ENCODE results near the gene DIAPH2.

Gene DIAPH2

GRCh38 chrX:96685210-96686099 is 813 bp downstream of the DIAPH2 start:
- DNase-seq (ENCODE audit: low read depth): peak; percentile 90
- peak overlapping the region; percentile 84 for H3K4me3 ChIP-seq (ENCODE audit: low read depth, low read length)
- TF ChIP-seq CTCF (IDR thresholded peaks at IDR 0.05; ENCODE audit: low read depth, low read length) (no peak), MYC (IDR thresholded peaks at IDR 0.05; ENCODE audit: low read depth, low read length) (no peak; the same call in 1 of the 2 replicates), POLR2A (IDR thresholded peaks at IDR 0.05; ENCODE audit: extremely low read depth, insufficient read length) (peak; percentile 16), MAX (IDR thresholded peaks at IDR 0.05; ENCODE audit: low read depth, low read length) (peak; percentile 47)

- H3K4me3 ChIP-seq (ENCODE audit: low read depth, low read length): peak overlapping the region; percentile 38
- DNase-seq (ENCODE audit: low read depth): no peak
- no peak for TF ChIP-seq MAX (IDR thresholded peaks at IDR 0.05; ENCODE audit: low read depth, low read length)
- no peak for TF ChIP-seq CTCF (IDR thresholded peaks at IDR 0.05; ENCODE audit: low read depth, low read length)
Measured at GRCh38 chrX:96687776-96688175, 3.1 kb downstream of the DIAPH2 start.

- H3K4me3 ChIP-seq (ENCODE audit: low read depth, low read length): no peak overlapping the region
- TF ChIP-seq CTCF (IDR thresholded peaks at IDR 0.05; ENCODE audit: low read depth, low read length) (no peak), MAX (IDR thresholded peaks at IDR 0.05; ENCODE audit: low read depth, low read length) (no peak), MYC (IDR thresholded peaks at IDR 0.05; ENCODE audit: low read depth, low read length) (no peak), POLR2A (IDR thresholded peaks at IDR 0.05; ENCODE audit: extremely low read depth, insufficient read length) (no peak)
- no peak for DNase-seq (ENCODE audit: low read depth)
Measured at GRCh38 chrX:96688789-96689188, 4.1 kb downstream of the DIAPH2 start.

GRCh38 chrX:96689991-96690390 is 5.3 kb downstream of the DIAPH2 start:
- H3K4me3 ChIP-seq (ENCODE audit: low read depth, low read length): no peak overlapping the region
- TF ChIP-seq POLR2A (IDR thresholded peaks at IDR 0.05; ENCODE audit: extremely low read depth, insufficient read length) (no peak), MAX (IDR thresholded peaks at IDR 0.05; ENCODE audit: low read depth, low read length) (no peak), CTCF (IDR thresholded peaks at IDR 0.05; ENCODE audit: low read depth, low read length) (no peak), MYC (IDR thresholded peaks at IDR 0.05; ENCODE audit: low read depth, low read length) (no peak)
- DNase-seq (ENCODE audit: low read depth): no peak

- TF ChIP-seq CTCF (IDR thresholded peaks at IDR 0.05; ENCODE audit: low read depth, low read length) (no peak), MAX (IDR thresholded peaks at IDR 0.05; ENCODE audit: low read depth, low read length) (no peak), POLR2A (IDR thresholded peaks at IDR 0.05; ENCODE audit: extremely low read depth, insufficient read length) (no peak), MYC (IDR thresholded peaks at IDR 0.05; ENCODE audit: low read depth, low read length) (no peak)
- no peak overlapping the region for H3K4me3 ChIP-seq (ENCODE audit: low read depth, low read length)
- DNase-seq (ENCODE audit: low read depth): peak; percentile 22
Measured at GRCh38 chrX:96692454-96692853, 7.8 kb downstream of the DIAPH2 start.

Measured in NB4 (cell line).